ENCODE measurements around the gene SLC4A7. TPM values are rescaled to one million over a fixed set of nuclear protein-coding genes. Genes with fewer than 3 reads are reported as not detected.
A peak's percentile ranks its signal among the peaks of the same experiment; 100 is the strongest.

Gene SLC4A7
- total RNA-seq, 1 experiment from 2014 or later = 90.8 TPM

GRCh38 chr3:27354588-27355203, 129.5 kb downstream of the SLC4A7 start:
- Mint-ChIP-seq H3K4me1 (peaks cover 44% of the 10 kb centered on the region), H3K36me3 (no peaks in the 10 kb centered on the region), H3K27me3 (ENCODE audit: low read depth) (no peaks in the 10 kb centered on the region; the same call in 1 of the 2 replicates), H3K9me3 (peaks cover 11% of the 10 kb centered on the region), H3K4me3 (no peak overlapping the region), H3K27ac (no peak overlapping the region)
- ATAC-seq (peak; percentile 68), DNase-seq (ENCODE audit: low spot score) (no peak)
- TF ChIP-seq TEAD4 (CRISPR knock-in tag; IDR thresholded peaks at IDR 0.05) (no peak), ZNF263 (CRISPR knock-in tag; IDR thresholded peaks at IDR 0.05; ENCODE audit: low read depth) (no peak), GABPB1 (CRISPR knock-in tag; IDR thresholded peaks at IDR 0.05) (no peak), FOXJ3 (CRISPR knock-in tag; IDR thresholded peaks at IDR 0.05; ENCODE audit: borderline replicate concordance) (no peak), PREB (CRISPR knock-in tag; IDR thresholded peaks at IDR 0.05; ENCODE audit: borderline replicate concordance) (no peak), ZNF396 (CRISPR knock-in tag; IDR thresholded peaks at IDR 0.05; ENCODE audit: borderline replicate concordance) (no peak), CREM (CRISPR knock-in tag; IDR thresholded peaks at IDR 0.05) (no peak), SP1 (CRISPR knock-in tag; conservative IDR thresholded peaks at IDR 0.05) (no peak), TCF7 (CRISPR knock-in tag; IDR thresholded peaks at IDR 0.05; ENCODE audit: low read depth) (no peak), NFE2L1 (CRISPR knock-in tag; IDR thresholded peaks at IDR 0.05) (no peak), RELA (CRISPR knock-in tag; IDR thresholded peaks at IDR 0.05; ENCODE audit: borderline replicate concordance) (no peak), ETV6 (CRISPR knock-in tag; IDR thresholded peaks at IDR 0.05) (no peak), E2F1 (CRISPR knock-in tag; IDR thresholded peaks at IDR 0.05) (no peak), ATF6 (CRISPR knock-in tag; IDR thresholded peaks at IDR 0.05) (no peak), CTCF (IDR thresholded peaks at IDR 0.05) (no peak), ZSCAN18 (CRISPR knock-in tag; IDR thresholded peaks at IDR 0.05) (no peak)
- CTCF ChIA-PET = interaction anchor here (0.6 to 1.6 kb wide), 8 partner anchors 10 to 951 kb away, joined by 3 to 7 read pairs (median 4); partner anchors contain the start of gene NEK10
- POLR2A ChIA-PET = interaction anchor here (1.0 kb wide), 1 partner anchor 15 kb away, joined by 4 read pairs; the partner anchor contains the start of gene NEK10

GRCh38 chr3:27354161-27354560, 130.0 kb downstream of the SLC4A7 start:
- POLR2A ChIA-PET = interaction anchor here (1.0 kb wide), 1 partner anchor 15 kb away, joined by 4 read pairs; the partner anchor contains the start of gene NEK10
- no peaks in the 10 kb centered on the region; the same call in 1 of the 2 replicates for H3K27me3 Mint-ChIP-seq (ENCODE audit: low read depth)
- no peak overlapping the region for H3K27ac Mint-ChIP-seq
- CTCF ChIA-PET = interaction anchor here (0.8 to 1.6 kb wide), 7 partner anchors 11 to 358 kb away, joined by 3 to 7 read pairs (median 4); partner anchors contain the start of gene NEK10
- peaks cover 45% of the 10 kb centered on the region for H3K4me1 Mint-ChIP-seq
- DNase-seq (ENCODE audit: low spot score) = no peak
- peaks cover 11% of the 10 kb centered on the region for H3K9me3 Mint-ChIP-seq
- H3K36me3 Mint-ChIP-seq = no peaks in the 10 kb centered on the region
- no peak for ATAC-seq
- no peak overlapping the region for H3K4me3 Mint-ChIP-seq
- TF ChIP-seq FOXK1 (CRISPR knock-in tag; IDR thresholded peaks at IDR 0.05) (no peak), SOX15 (CRISPR knock-in tag; IDR thresholded peaks at IDR 0.05) (no peak), NFYB (CRISPR knock-in tag; conservative IDR thresholded peaks at IDR 0.05; ENCODE audit: low read depth) (no peak), E2F4 (CRISPR knock-in tag; IDR thresholded peaks at IDR 0.05; ENCODE audit: borderline replicate concordance, low read depth) (no peak), RELA (CRISPR knock-in tag; IDR thresholded peaks at IDR 0.05; ENCODE audit: borderline replicate concordance) (no peak), ZNF416 (CRISPR knock-in tag; IDR thresholded peaks at IDR 0.05) (no peak), ETV6 (CRISPR knock-in tag; IDR thresholded peaks at IDR 0.05) (no peak), ZNF532 (CRISPR knock-in tag; IDR thresholded peaks at IDR 0.05; ENCODE audit: borderline replicate concordance) (no peak)

All from WTC11 (cell line).